Measurements from ENCODE around the gene CYP24A1. TPM values are rescaled to one million over a fixed set of nuclear protein-coding genes. Genes with fewer than 3 reads are reported as not detected.
A peak's percentile ranks its signal among the peaks of the same experiment; 100 is the strongest.

Gene CYP24A1
- total RNA-seq, 4 donors from 2014 or later, result 1.3 to 12.3 (median 8.9) TPM

DNA sequence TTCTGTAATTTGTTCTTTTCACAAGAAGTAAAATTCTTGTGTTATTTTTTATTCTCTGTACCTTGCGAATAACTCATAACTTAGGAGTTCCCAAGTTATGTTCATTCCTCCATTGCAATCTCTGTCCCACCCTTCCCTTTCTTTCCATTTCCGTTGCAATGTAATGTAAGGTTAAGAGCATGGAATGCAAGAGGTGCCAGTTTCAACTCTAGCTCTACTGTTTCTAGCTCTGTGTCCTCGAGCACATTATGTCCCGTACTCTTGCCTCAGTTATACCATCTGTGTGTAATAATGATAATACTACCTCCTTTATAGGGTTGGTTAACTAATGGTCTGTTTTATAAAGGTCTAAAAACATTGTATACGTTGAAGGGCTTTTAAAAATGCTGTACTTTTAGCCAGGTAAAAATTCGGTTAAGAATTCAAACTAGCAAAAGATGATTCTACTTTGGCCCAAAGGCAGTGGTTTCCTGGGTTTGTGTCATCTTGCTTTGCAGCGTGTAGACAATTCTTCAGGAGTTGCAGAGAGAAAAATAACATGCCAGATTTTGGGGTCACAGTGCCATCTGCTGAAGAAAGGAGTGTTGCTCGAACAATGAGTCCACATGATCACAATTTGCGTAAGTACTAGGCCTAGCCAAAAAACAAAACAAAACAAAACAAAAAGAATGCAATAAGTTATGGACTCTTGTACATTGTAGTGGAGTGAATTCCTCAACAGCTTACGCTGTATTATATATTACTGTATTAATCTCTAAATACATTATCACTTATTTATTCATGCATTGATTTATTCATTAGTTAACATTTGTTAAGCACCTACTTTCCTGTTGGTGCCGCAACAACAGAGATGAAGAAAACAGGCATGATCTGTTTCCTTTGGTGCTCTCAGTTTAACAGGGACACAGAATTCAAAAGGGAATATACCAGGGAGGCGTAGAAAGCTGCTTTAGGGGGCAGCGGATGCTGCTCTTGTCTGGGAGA lies 24.1 kb upstream of the CYP24A1 start:
- Histone ChIP-seq H3K27me3 (no peaks in the 10 kb centered on the region), H3K36me3 (no peaks in the 10 kb centered on the region), H3K4me3 (no peak overlapping the region), H3K27ac (no peak overlapping the region), H3K9me3 (no peaks in the 10 kb centered on the region), H3K4me1 (peaks cover 0 to 36% (median 0%) of the 10 kb centered on the region in 3 donors)
- DNase-seq, result no peak
- intact Hi-C loops (cut with DNase I), result loop anchor here (5.0 kb wide), 1 partner anchor 101 kb away; no protein-coding TSS in a partner anchor
- 58 to 59% methylated on average over 13 of the region's 13 CpGs for WGBS, 2 donors
- TF ChIP-seq, protein P1, sequence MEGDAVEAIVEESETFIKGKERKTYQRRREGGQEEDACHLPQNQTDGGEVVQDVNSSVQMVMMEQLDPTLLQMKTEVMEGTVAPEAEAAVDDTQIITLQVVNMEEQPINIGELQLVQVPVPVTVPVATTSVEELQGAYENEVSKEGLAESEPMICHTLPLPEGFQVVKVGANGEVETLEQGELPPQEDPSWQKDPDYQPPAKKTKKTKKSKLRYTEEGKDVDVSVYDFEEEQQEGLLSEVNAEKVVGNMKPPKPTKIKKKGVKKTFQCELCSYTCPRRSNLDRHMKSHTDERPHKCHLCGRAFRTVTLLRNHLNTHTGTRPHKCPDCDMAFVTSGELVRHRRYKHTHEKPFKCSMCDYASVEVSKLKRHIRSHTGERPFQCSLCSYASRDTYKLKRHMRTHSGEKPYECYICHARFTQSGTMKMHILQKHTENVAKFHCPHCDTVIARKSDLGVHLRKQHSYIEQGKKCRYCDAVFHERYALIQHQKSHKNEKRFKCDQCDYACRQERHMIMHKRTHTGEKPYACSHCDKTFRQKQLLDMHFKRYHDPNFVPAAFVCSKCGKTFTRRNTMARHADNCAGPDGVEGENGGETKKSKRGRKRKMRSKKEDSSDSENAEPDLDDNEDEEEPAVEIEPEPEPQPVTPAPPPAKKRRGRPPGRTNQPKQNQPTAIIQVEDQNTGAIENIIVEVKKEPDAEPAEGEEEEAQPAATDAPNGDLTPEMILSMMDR (IDR thresholded peaks at IDR 0.05), result peak in 5 of 6 experiments; percentile 22 to 70 (median 49)
- TF ChIP-seq POLR2A (IDR thresholded peaks at IDR 0.05), result no peak

DNA sequence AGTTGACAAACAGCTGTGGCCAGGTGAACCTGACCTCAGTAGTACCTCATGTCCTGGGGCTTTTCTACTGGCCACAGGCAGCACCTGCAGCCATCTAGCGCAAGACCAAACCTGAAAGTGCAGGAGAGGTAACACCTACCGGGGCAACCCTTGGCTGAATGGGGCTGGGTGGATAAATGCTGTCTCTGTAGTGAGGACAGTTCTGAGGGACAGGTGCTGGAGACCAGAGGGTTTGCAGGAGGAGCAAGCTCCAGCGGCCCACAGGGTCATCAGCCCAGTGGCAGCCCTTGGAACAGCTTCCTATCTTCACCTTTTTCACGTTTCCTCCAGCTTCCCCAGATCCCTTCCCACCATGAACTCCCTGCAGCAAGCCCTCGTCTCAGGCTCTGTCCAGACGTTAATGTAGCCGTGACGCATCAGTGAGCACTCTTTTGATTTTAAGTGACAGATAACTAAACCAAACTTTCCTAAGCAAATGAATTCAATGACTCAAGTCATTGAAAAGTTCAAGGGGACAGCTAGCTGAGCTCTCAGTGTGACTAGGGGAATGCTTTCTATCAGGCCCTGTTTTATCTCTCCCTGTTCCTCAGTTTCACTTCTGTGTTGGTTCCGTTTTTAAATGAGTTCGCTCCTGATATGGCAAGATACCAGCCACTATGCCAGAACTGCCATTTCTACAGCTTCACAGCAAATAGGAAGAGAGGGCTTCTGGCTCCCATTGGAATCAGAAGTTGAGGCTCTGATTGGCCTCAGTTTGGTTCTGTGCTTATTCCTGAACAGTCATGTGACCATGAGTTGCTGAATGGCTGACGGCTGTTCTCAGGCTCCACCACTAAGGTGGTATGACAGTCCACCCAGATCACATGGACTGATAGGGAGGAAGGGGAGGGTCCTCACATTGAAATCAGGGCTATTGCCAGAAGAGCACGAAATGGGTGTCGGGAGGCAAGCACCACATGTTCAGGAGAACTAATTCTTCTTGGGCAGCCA lies 22.0 kb upstream of the CYP24A1 start:
- no peaks in the 10 kb centered on the region for H3K9me3 ChIP-seq
- peaks cover 0 to 30% (median 0%) of the 10 kb centered on the region in 3 donors for H3K4me1 ChIP-seq
- no peaks in the 10 kb centered on the region for H3K36me3 ChIP-seq
- intact Hi-C loops (cut with DNase I), result loop anchor here (5.0 kb wide), 1 partner anchor 98 kb away; no protein-coding TSS in a partner anchor
- WGBS, 2 donors, result 72 to 81% methylated on average over 12 to 13 of the region's 13 CpGs
- no peak overlapping the region for H3K4me3 ChIP-seq
- no peak for DNase-seq
- no peak overlapping the region for H3K27ac ChIP-seq
- no peaks in the 10 kb centered on the region for H3K27me3 ChIP-seq
- TF ChIP-seq, protein P1 (IDR thresholded peaks at IDR 0.05), result no peak
- TF ChIP-seq POLR2A (IDR thresholded peaks at IDR 0.05), result no peak

DNA sequence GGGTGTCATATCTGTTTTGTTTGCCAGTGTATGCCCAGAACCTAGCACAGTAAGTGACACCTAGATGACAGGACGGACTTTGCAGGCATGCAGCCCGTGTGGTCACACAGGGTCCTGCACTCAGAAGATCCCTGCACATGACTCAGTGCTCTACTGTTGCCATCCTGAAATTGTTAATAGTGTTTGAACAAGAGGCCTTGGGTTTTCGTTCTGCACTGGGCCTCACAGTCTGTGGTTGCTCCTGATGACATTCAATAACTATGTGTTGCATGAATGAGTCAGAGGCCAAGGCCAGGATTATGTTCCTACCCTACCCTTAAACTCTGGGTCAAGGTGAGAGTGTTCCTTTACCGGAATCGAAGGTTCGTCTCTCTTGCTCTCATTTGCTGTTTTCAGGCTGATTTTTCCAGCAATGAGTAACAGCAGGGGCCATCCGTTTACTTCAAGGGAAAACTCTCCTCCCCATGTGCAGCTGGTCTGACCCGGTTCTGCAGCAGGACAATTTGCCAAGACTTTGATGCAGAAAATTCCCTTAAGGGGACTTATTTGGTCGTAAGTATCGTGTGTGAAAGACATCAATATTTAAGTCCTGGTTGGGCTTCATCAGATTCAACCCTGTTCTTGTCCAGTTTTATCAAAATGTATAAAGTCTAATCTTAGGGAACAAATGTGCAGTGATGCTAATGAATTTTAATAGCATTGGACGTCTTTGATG lies 21.1 kb upstream of the CYP24A1 start:
- no peaks in the 10 kb centered on the region for H3K9me3 ChIP-seq
- no peaks in the 10 kb centered on the region for H3K36me3 ChIP-seq
- peaks cover 0 to 37% (median 0%) of the 10 kb centered on the region in 3 donors for H3K4me1 ChIP-seq
- WGBS, 2 donors, result 39 to 45% methylated on average over 10 to 11 of the region's 11 CpGs
- no peaks in the 10 kb centered on the region for H3K27me3 ChIP-seq
- H3K27ac ChIP-seq, result no peak overlapping the region
- H3K4me3 ChIP-seq, result no peak overlapping the region
- no peak for DNase-seq
- no peak for TF ChIP-seq POLR2A (IDR thresholded peaks at IDR 0.05)
- TF ChIP-seq, protein P1 (IDR thresholded peaks at IDR 0.05), result peak in 1 of 6 experiments; percentile 32
- intact Hi-C loops (cut with DNase I), result loop anchor here (5.0 kb wide), 1 partner anchor 98 kb away; no protein-coding TSS in a partner anchor

DNA sequence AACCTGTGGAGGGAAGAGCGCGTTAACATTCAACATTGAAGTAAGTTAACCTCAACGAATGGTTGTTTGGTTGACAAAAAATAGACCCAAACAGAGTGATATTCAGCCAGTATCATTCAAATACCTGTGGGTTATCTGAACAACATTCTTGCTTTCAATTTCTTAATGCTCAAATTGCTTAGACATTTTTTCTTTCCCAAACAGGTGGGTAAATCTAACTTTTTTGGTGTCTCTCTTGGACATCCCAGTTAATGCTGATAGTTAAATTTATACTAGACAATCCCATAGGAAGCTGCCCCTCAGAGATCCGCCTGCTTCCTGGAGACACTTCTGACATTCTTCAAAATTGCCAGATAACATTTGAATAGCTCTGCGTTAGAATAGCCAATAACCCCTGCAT lies 20.0 kb upstream of the CYP24A1 start:
- WGBS, 2 donors, result 70 to 76% methylated on average over 5 of the region's 5 CpGs
- intact Hi-C loops (cut with DNase I), result no loop called here
- DNase-seq, result no peak
- H3K9me3 ChIP-seq, result no peaks in the 10 kb centered on the region
- no peaks in the 10 kb centered on the region for H3K27me3 ChIP-seq
- no peak overlapping the region for H3K27ac ChIP-seq
- H3K4me3 ChIP-seq, result no peak overlapping the region
- no peaks in the 10 kb centered on the region for H3K36me3 ChIP-seq
- TF ChIP-seq, protein P1 (IDR thresholded peaks at IDR 0.05), result no peak
- TF ChIP-seq POLR2A (IDR thresholded peaks at IDR 0.05), result no peak
- peaks cover 0 to 37% (median 6%) of the 10 kb centered on the region in 3 donors for H3K4me1 ChIP-seq

Measured in esophagus squamous epithelium (tissue), 5 donors.